CD14-positive monocyte (primary cell): ENCODE measurements around the gene SLC35B1. TPM values are rescaled to one million over a fixed set of nuclear protein-coding genes. Genes with fewer than 3 reads are reported as not detected.

Experiments
- DNase-seq, 3 donors: peaks; one replicate each; pipeline ENCODE4 v3.0.0-alpha.2; 2011 to 2022
- H2AFZ ChIP-seq: 2 replicates; pipeline ENCODE4 v1.6.0; 2012; ENCODE audit warnings: mild to moderate bottlenecking, low read depth, low read length, inconsistent platforms; ENCODE audit not compliant: insufficient read depth, poor library complexity, severe bottlenecking
- H3K27ac ChIP-seq, 2 donors: 1 replicate in 1 of 2; 2 replicates in 1 of 2; pipeline ENCODE4 v1.5.1; 2012 to 2013; ENCODE audit warnings: low read length in 2 of 2, control low read depth in 1 of 2, inconsistent platforms in 1 of 2, low read depth in 1 of 2, mild to moderate bottlenecking in 1 of 2
- H3K27me3 ChIP-seq, 2 donors: one replicate each; pipeline versions ENCODE4 v1.6.0 to v1.6.1; 2011 to 2013; ENCODE audit warnings: low read length in 2 of 2; ENCODE audit not compliant: control insufficient read depth in 2 of 2, insufficient read depth in 2 of 2
- H3K36me3 ChIP-seq, 2 donors: replicated peaks in 1 of 2; 1 replicate in 1 of 2; 2 replicates in 1 of 2; pipeline versions ENCODE4 v1.5.1 to v1.6.1; 2012 to 2013; ENCODE audit warnings: low read length in 2 of 2, control low read depth in 1 of 2, inconsistent platforms in 1 of 2, mild to moderate bottlenecking in 1 of 2; ENCODE audit not compliant: insufficient read depth in 2 of 2, control insufficient read depth in 1 of 2
- H3K4me1 ChIP-seq, 2 donors: 1 replicate in 1 of 2; 2 replicates in 1 of 2; pipeline versions ENCODE4 v1.5.1 to v1.6.1; 2012 to 2013; ENCODE audit warnings: low read length in 2 of 2, control low read depth in 1 of 2, inconsistent platforms in 1 of 2, mild to moderate bottlenecking in 1 of 2, moderate library complexity in 1 of 2; ENCODE audit not compliant: insufficient read depth in 2 of 2, control insufficient read depth in 1 of 2
- H3K4me2 ChIP-seq: replicated peaks from 2 replicates; pipeline ENCODE3; 2012; ENCODE audit warnings: low read length, moderate library complexity, mild to moderate bottlenecking; ENCODE audit not compliant: poor library complexity, severe bottlenecking; ENCODE audit errors: extremely low read depth
- H3K4me3 ChIP-seq, 3 experiments: fragments of 200-600 bp in 1 of 3; sonication (generic) in 1 of 3; replicated peaks in 1 of 3; 1 replicate in 2 of 3; 2 replicates in 1 of 3; pipeline ENCODE4 v1.5.1; 2011 to 2013; ENCODE audit warnings: low read length in 3 of 3, mild to moderate bottlenecking in 3 of 3, control low read depth in 2 of 3, low read depth in 2 of 3, inconsistent platforms in 1 of 3, moderate library complexity in 1 of 3
- H3K79me2 ChIP-seq: 2 replicates; pipeline ENCODE4 v1.6.0; 2012; ENCODE audit warnings: mild to moderate bottlenecking, control low read depth, inconsistent platforms, low read length, moderate library complexity; ENCODE audit not compliant: insufficient read depth
- H3K9ac ChIP-seq: 2 replicates; pipeline ENCODE4 v1.6.0; 2017; ENCODE audit warnings: low read length, mild to moderate bottlenecking; ENCODE audit not compliant: insufficient read depth, poor library complexity, severe bottlenecking
- H3K9me3 ChIP-seq, 2 donors: replicated peaks in 1 of 2; 1 replicate in 1 of 2; 2 replicates in 1 of 2; pipeline versions ENCODE4 v1.5.1 to v1.6.1; 2012 to 2013; ENCODE audit warnings: low read length in 2 of 2, control low read depth in 1 of 2; ENCODE audit not compliant: control insufficient read depth in 1 of 2, insufficient read depth in 1 of 2
- H4K20me1 ChIP-seq: 2 replicates; pipeline ENCODE4 v1.6.0; 2012; ENCODE audit warnings: mild to moderate bottlenecking, low read length, control low read depth, moderate library complexity; ENCODE audit not compliant: insufficient read depth
- H3K27ac Mint-ChIP-seq, 7 donors: one replicate each; pipeline ENCODE4 v1.8.0; 2020; ENCODE audit warnings: mild to moderate bottlenecking in 7 of 7, mixed read lengths in 7 of 7, moderate library complexity in 6 of 7, inconsistent platforms in 2 of 7
- H3K27me3 Mint-ChIP-seq, 3 donors: one replicate each; pipeline ENCODE4 v1.8.0; 2021 to 2022; ENCODE audit warnings: low read depth in 3 of 3, mild to moderate bottlenecking in 3 of 3, mixed read lengths in 3 of 3, moderate library complexity in 3 of 3, inconsistent platforms in 1 of 3
- H3K36me3 Mint-ChIP-seq, 2 donors: one replicate each; pipeline ENCODE4 v1.8.0; 2020; ENCODE audit warnings: mixed read lengths in 2 of 2, inconsistent platforms in 1 of 2, mild to moderate bottlenecking in 1 of 2
- H3K4me1 Mint-ChIP-seq: one replicate; pipeline ENCODE4 v1.8.0; 2020; ENCODE audit warnings: mild to moderate bottlenecking, mixed read lengths
- H3K4me3 Mint-ChIP-seq, 2 donors: one replicate each; pipeline ENCODE4 v1.8.0; 2020; ENCODE audit warnings: mild to moderate bottlenecking in 2 of 2, mixed read lengths in 2 of 2, moderate library complexity in 1 of 2
- H3K9me3 Mint-ChIP-seq, 7 donors: one replicate each; pipeline ENCODE4 v1.8.0; 2020 to 2022; ENCODE audit warnings: mixed read lengths in 7 of 7, mild to moderate bottlenecking in 6 of 7, moderate library complexity in 6 of 7, inconsistent platforms in 2 of 7
- CTCF ChIP-seq: fragments of 200-600 bp; IDR thresholded peaks from one replicate; pipeline ENCODE4 v1.8.0; 2022; ENCODE audit warnings: antibody characterized with exemption, mild to moderate bottlenecking
- WGBS: methylation state at CpG from one replicate; pipeline ENCODE4 v1.1.5; 2013; ENCODE audit warnings: missing lambda C conversion rate; ENCODE audit not compliant: insufficient coverage; 5-methylcytosine and 5-hydroxymethylcytosine counted together
- intact Hi-C, 2 donors: fragments of 100-400 bp; cut with micrococcal nuclease; formaldehyde crosslinking; loops; one replicate each; pipeline versions ENCODE4 v1.15.0 to v1.15.1; 2023
- polyA plus RNA-seq, 3 donors: library from polyadenylated mRNA; depleted of rRNA in 1 of 3; unstranded in 2 of 3; stranded (reverse) in 1 of 3; fragments of 300-500 nt in 2 of 3; fragments of >200 nt in 1 of 3; fragmentation: Illumina TruSeq in 2 of 3; gene quantifications; 1 replicate in 2 of 3; 2 replicates in 1 of 3; pipeline ENCODE4 v1.2.3, GENCODE V29; 2012 to 2021

SLC35B1 gene
- polyA plus RNA-seq, 3 donors: 56.0 to 61.0 (median 58.8) TPM

DNA sequence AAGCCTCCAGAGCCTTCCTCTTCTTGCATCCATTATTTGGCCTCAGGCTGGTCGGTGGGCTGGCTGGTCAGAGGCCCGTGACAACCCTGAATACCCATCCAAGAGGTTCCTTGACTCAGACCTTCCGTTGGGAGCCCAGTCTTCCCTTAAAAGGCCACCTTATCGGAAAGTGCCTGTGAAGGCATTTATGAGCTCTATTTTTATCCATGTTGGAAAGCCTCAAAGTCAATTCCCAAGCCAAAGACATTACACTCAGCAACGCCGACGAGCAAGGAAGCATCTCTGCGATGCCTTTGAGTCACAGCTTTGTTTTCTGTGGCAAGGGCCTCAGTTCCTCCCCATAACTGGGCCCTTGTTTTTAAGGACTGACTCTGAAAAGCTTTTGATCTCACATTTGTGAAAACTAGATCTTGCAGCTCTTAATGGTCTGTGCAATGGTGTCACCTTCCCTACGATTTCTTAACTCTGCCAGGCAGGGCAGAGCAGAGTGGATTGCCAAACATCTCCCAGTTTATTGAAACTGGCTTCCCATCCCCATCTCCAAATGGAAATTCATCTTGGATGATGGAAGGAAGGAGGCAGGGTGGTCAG, 16.6 kb downstream of the SLC35B1 start:
- H3K4me1 ChIP-seq: peaks cover 43 to 44% of the 10 kb centered on the region in 2 donors
- DNase-seq: no peak
- Mint-ChIP-seq H3K4me3 (no peak overlapping the region), H3K4me1 (peaks cover 41% of the 10 kb centered on the region), H3K36me3 (no peaks in the 10 kb centered on the region), H3K27ac (peak overlapping the region in 1 of 7 donors; percentile 53), H3K9me3 (no peaks in the 10 kb centered on the region), H3K27me3 (peaks cover 1 to 8% (median 6%) of the 10 kb centered on the region in 3 donors)
- no peaks in the 10 kb centered on the region for H3K9me3 ChIP-seq
- H3K9ac ChIP-seq: no peak overlapping the region
- 92% methylated on average over 9 of the region's 9 CpGs for WGBS
- no peak overlapping the region for H2AFZ ChIP-seq
- no peaks in the 10 kb centered on the region for H3K79me2 ChIP-seq
- intact Hi-C loops: loop anchor here in 1 of 2 donors (10.0 kb wide), 1 partner anchor 76 kb away; no protein-coding TSS in a partner anchor
- no peak overlapping the region for H3K27ac ChIP-seq
- TF ChIP-seq CTCF: no peak
- H4K20me1 ChIP-seq: no peaks in the 10 kb centered on the region
- H3K36me3 ChIP-seq: no peaks in the 10 kb centered on the region
- H3K4me3 ChIP-seq: no peak overlapping the region
- no peak overlapping the region for H3K4me2 ChIP-seq
- H3K27me3 ChIP-seq: no peaks in the 10 kb centered on the region

GRCh38 chr17:49690256-49690655, 17.5 kb downstream of the SLC35B1 start:
- Histone ChIP-seq H3K4me2 (no peak overlapping the region), H3K9me3 (no peaks in the 10 kb centered on the region), H3K36me3 (no peaks in the 10 kb centered on the region), H2AFZ (no peak overlapping the region), H3K9ac (no peak overlapping the region), H3K4me1 (peaks cover 34% of the 10 kb centered on the region in 2 donors), H3K79me2 (no peaks in the 10 kb centered on the region), H3K27ac (no peak overlapping the region), H3K27me3 (no peaks in the 10 kb centered on the region), H4K20me1 (no peaks in the 10 kb centered on the region), H3K4me3 (no peak overlapping the region)
- peaks cover 34% of the 10 kb centered on the region for H3K4me1 Mint-ChIP-seq
- peaks cover 1 to 6% (median 6%) of the 10 kb centered on the region in 3 donors for H3K27me3 Mint-ChIP-seq
- DNase-seq: no peak
- no peaks in the 10 kb centered on the region for H3K9me3 Mint-ChIP-seq
- peak overlapping the region in 1 of 7 donors; percentile 74 for H3K27ac Mint-ChIP-seq
- TF ChIP-seq CTCF: no peak
- WGBS: 13% methylated on average over 2 of the region's 2 CpGs
- intact Hi-C loops: loop anchor here in 1 of 2 donors (10.0 kb wide), 1 partner anchor 75 kb away; no protein-coding TSS in a partner anchor
- H3K36me3 Mint-ChIP-seq: no peaks in the 10 kb centered on the region
- H3K4me3 Mint-ChIP-seq: no peak overlapping the region
